AML-193 (cell line): ENCODE data around the gene SRMS.
"Not testable (repeated sequence)": the region's sequence is repeated elsewhere in the genome, so short reads cannot be mapped to it uniquely, and the experiment has no call there.

Experiments
- DNase-seq, 2 experiments: peaks; one replicate each; lab custom pipeline; 2025; lab: John Stamatoyannopoulos, UW

The SRMS gene

DNA sequence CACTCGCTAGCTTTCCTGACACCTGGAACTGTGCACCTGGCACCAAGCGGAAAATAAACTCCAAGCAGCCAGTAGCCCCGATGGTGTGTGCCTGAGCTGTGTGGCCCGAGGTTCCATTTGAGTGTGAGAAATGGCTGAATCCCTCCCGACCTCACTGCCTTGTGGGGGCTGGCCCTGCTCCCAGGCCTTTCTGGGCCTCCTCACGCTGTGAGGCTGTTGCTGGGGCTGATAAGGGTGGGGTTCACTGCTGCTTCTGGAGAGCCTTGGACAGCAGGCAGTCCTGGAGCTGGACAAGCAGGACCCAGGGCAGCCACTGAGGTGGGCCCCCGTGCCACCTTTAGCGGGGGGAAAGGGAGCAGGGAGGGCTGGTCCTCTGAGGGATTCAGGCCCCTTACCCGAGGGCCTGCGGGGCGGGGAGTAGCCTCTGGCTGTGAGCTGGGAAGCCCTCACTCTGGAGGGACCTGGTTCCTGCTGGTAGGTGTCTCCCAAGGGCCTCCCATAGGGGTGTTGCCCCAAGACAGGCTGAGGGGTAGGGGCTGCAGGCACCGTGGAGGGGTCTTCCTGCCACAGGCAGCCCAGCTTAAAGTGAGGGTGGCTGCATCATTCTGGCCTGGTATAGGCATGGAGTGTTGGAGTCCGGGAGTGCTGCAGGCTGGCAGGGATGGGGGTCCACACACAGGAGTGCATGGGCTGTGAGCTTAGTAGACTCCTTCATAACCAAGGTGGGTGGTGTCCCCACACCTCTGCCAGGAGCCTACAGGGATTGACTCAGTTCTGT is 25.3 kb downstream of the SRMS start:
- no peak for DNase-seq

DNA sequence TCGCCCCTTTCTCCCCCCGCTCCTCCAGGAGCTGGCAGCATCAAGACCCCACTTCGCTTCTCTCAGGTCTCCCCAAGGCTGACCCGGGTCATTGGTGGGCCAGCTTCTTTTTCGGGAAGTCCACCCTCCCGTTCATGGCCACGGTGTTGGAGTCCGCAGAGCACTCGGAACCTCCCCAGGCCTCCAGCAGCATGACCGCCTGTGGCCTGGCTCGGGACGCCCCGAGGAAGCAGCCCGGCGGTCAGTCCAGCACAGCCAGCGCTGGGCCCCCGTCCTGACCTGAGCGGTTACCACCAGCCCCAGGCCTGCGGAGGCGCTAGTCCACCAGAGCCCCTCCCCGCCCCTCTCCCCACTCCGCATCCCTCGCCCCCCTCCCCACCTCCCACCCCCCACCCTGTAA is 25.9 kb downstream of the SRMS start:
- DNase-seq = no peak

DNA sequence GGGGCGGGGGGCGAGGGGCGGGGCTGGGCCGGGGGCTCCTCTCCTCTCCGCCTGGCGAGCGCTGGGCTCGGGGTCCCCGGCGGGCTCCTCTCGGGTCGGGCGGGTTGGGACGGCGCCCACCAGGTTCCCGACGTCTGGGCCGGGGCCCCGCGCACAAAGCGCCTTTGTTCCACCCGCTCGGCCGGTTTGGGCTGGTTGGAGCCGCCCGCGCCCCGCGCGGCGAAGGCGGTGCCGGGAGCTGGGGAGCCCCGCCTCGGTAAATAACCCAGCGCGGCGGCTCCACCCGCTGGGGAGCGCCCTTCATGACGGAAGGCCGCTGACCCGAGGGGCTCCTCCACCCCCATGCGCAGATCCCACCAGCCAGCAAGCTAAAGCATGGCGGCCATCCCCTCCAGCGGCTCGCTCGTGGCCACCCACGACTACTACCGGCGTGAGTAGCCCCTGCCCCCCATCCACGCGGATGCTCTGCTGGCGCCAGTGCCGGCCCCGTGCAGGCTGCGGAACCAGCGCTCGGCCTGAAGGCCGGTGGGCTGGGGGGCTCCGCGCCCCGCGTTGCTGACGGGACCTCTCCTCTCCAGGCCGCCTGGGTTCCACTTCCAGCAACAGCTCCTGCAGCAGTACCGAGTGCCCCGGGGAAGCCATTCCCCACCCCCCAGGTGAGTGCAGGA is 26.5 kb downstream of the SRMS start:
- DNase-seq = peak; percentile 44 to 54

DNA sequence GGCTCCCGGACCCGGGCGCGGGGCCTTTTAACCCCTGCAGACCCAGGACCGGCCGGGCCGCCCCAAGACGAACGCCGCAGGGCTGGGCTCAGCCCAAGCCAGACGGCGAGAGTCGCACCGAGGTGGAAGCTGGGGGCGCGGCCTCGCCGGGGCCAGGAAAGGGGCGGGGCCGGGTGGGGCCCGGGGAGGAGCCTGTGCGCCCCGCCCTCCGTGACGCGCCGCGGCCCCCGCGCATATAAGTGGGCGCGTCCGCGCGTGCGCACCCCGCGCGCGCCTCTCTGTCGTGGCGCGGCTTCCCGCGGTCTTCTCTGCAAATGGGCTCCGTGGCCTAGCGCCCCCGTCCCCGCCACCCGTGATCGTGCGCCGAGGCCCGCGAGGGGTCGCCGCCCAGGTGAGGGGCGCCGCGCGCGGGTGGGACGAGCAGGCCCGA is 27.0 kb downstream of the SRMS start, which contains the start of gene PPDPF:
PPDPF (plus strand) TSS at position 262 of the 430 bp plus-strand sequence. CDS start 544 bp downstream, outside the sequence.
- peak; percentile 43 to 47 for DNase-seq

DNA sequence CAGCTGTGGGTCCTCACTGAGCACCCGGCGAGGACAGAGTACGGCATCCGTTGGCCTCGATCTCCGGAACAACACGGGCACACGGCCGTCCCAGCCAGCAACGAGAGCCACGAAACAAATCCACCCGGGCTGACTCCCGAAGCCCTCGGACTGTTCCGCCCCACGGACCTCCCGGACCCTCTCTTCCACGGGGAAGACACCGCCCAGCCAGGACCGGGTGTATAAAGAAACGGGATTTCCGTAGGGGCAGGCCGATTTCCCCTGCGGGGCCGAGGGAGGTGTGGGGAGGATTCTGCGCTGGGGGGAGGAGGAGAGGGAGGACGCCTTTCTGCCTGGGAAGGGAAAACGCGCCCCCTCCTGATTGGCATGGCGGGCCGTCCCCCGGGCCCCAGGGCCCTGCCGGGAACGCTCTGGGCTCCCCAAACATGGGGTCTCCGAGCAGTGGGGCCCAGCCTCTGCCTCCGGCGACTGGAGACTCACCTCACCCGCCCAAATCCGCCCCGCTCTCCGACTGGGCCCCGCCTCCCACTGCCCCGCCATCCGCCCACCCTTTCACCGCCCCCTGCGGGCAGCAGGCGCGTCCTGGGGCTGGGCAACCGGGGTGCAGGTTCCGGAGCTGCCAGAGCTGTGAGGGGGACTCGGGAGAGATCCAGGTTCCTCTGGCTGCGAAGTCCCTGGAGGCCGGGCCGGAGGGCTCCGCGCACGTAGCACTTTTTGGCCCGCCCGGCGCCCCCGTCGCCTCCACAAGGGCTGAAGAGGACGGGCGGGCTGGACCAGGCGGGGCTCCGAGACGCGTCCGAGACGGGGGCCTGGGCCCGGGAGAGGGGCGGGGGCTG is 27.7 kb downstream of the SRMS start:
- no peak for DNase-seq

DNA sequence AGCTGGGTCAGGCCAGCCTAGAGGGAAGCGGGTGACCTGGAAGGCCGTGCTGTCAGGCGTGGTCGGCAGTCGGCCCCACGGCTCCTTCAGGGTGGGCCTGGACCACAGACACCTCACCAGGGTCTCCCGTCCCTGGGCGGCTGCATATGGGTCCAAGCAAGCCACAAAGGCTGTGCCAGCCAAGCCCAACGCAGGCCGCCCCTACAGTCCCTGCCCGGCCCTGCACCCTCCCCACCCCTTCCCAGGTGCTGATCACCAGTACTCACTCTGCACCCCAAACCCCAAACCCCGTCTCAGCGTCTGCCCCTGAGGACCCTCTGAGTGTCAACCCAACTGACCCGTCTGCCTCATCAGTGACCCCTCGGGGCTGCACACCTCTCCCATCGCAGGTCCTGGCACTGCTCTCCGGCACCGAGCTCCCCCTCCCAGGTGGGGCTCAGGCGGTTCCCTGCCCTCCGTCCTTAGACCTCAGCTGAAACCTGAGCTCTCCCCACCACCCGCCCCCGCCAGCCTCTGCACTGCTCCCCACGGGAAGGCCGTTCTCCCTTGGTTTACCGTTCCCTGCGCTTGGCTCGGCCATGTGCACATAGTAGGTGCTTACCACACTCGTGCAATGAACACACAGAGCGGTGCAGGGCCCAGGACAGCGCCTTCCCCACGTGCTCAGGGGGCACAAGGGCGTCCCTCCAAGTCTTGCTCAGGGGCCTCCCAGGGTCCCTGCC is 28.4 kb downstream of the SRMS start:
- no peak for DNase-seq

DNA sequence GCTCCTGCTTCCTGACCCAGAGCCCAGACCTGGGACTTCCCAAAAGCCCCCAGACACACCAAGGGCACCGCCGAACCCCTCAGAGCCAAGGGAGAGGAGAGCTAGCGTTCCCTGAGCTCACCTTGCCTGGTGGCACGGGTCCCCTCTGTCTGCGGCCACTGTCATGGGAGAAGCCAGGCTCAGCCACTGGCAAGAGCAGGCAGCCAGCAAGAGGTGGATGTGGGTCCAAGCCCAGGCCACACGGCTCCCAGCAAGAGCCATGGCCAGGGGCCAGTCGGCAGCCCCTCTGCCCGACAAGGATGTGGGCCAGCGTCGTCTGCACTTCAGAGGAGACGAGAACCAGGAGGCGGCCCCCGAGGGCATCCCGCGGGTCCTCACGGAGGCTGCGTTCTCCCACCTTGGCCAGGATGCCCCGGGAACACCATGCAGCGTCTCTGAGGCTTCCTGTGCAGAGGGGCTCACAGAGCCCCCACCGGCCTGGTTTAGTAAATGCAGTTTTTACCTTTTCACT is 29.1 kb downstream of the SRMS start:
- DNase-seq = no peak

DNA sequence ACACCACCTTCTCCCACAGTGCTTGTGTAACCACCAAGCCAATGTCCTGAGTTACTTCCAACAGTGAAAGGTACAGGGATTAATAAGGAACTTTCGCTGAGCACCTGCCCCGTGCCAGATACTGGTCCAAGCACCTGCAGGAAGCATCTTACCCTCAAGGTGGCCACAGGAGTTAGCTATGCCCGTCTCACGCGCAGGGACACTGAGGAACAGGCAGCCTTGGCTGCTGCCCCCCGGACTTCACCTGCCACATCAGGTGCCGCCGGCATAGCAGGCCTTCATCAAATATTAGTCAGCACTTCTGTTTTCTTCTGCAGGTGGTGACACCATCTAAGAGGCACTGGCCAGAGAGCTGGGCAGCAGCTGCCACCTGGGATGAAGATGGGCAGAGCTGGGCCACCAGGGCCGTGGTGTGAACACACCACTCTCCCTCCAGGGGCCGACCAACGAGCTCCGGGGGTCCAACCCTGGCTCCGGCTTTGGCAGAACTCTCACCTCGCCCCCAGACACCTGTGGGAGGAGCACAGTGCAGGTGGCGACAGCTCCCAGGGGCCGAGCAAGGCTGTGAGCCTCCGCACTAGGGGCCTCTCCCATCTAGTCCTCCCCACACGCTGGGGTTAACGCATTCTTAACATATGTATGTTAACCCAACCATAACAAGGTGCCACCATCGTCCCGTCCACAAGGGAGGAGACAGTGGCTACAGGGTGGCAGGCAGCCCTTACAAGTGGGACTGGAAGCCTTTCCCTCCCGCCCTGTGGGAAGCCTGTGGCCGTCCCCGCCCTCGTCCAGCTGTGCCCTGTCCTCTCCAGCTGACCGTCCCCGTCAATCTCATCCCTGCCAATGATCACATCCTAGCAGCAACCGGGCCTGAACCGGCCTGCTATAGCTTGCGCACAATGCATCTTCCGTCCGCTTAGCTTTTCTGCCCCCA is 29.9 kb downstream of the SRMS start:
- DNase-seq = no peak

DNA sequence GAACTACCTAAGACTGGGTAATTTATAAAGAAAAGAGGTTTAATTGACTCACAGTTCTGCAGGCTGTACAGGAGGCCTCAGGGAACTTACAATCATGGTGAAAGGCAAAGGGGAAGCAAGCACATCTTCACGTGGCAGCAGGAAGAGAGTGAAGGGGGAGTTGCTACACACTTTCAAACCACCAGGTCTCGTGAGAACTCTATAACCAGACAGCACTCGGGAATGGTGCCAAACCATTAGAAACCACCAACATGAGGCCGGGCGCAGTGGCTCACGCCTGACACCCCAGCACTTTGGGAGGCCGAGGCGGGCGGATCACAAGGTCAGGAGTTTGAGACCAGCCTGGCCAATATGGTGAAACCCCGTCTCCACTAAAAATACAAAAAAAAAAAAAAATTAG is 33.0 kb downstream of the SRMS start:
- not testable (repeated sequence) for DNase-seq

DNA sequence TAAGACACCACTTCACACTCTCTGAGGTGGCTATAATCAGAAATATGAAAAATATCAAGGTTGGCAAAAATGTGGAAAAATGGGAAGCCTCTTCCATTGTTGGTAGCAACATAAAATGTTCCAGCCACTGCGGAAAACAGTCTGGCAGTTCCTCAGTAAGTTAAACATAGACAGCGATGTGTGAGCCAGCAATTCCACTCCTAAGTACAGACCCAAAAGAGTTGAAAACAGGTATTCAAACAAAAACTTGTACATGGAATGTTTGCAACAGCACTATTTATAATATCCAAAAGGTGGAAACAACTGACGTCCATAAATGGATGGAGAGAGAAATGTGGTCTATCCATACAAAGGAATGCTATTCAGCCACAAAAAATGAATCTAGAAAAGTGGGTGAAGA is 34.3 kb downstream of the SRMS start:
- DNase-seq = no peak

DNA sequence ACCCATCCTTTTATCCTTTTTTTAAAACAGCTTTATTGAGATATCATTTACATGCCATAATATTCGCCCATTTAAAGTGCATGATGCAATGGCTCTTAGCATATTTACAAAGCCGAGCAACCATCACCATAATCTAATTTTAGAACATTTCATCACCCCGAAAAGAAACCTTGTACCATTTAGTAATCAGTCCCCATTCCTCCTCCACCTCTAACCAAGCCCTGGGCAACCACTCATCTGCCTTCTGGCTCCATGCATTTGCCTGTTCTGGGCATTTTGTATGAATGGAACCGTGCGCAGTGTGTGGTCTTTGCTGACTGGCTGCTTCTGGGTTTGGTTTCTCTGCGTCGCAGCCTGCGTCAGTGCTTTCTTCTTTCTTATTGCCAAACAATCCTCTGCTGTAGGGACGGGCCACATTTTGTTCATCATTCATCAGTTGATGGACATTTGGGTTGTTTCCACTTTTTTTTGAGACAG is 38.4 kb downstream of the SRMS start:
- DNase-seq = no peak

DNA sequence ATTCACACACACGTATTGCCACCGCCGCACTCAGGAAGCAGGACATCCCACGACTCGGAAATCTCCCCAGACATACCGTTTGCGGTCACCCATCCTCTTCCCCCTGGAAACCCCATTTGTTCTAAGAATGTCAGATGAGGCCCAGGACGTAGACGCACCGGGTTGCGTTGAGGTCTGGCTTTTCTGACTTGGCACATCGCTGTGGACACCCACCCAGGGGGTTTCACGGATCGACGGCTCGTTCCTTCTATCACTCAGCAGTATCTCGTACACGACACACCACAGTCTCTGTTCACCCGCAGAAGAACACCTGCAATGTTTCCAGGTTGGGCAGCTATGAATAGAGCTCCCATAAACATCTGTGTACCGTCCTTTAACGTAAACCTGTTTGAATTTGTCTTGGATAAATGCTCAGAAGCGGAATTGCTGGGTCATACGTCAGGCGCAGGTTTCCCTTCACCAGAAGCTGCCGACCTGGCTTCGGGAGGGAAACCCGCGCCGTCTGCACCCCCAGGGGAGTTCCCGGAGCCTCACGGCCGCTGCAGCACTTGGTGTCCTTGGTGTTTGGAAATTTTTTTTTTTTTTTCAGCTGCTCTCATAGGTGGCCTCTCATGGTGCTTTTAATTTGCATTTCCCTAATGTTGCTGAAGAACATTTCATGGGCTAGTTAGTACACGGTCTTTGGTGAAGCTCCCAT is 39.3 kb downstream of the SRMS start:
- DNase-seq = no peak

DNA sequence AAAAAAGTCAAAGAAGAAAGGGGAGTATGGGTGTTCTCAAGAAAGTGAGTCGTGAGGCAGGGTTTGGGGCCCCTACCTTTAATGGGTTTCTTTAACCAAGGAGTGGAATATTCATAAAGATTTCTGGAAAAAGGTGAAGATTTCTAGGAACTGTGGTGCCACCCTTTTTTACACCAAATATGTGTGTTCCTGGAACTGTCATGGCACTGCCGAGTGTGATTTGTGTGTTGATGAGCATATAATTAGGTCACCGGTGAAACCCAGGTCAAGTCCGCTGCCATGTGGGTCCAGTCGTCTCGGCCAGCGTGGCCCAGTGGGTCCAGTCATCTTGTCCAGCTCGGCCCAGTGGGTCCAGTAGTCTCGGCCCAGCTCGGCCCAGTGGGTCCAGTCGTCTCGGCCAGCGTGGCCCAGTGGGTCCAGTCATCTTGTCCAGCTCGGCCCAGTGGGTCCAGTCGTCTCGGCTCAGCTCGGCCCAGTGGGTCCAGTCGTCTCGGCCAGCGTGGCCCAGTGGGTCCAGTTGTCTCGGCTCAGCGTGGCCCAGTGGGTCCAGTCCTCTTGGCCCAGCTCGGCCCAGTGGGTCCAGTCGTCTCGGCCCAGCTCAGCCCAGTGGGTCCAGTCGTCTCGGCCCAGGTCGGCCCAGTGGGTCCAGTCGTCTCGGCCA is 40.3 kb downstream of the SRMS start:
- DNase-seq = no peak

DNA sequence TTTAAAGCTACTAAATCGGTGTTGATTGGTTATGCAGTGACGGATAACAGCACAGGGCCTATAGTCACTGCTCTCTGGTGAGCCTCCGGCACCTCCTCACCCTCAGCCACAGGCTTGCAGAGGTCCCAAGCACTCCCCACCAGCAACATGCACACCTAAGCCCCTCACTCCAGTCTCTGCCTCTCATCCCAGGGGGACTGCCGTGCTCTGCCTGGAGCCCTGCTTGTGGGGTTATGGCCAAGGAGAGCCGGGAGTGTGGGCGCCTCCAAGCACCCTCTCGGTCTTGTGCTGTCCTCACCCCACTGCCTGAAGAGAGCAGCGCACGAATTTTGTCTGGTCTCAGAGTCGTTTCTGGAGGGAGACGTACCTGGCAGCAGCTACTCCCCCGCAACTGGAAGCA is 41.8 kb downstream of the SRMS start:
- DNase-seq = no peak

DNA sequence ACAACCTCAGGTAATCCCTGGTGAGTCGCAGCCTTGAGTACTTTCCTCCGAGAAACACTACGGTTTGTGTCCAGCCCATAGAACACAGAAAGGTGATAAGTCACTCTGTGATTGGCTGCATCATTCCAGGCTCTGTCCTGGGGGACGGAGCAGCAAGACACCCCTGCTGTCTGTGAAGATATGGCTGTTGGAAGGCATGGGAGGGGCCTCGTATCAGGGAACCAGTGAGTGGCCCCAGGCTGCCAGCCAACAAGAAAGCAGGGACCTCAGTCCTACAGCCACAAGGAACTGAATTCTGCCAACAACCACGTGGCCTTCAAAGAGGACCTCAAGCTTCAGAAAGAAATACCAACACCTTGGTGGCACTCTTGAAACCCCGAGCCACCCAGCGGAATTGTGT is 42.3 kb downstream of the SRMS start:
- DNase-seq = no peak

DNA sequence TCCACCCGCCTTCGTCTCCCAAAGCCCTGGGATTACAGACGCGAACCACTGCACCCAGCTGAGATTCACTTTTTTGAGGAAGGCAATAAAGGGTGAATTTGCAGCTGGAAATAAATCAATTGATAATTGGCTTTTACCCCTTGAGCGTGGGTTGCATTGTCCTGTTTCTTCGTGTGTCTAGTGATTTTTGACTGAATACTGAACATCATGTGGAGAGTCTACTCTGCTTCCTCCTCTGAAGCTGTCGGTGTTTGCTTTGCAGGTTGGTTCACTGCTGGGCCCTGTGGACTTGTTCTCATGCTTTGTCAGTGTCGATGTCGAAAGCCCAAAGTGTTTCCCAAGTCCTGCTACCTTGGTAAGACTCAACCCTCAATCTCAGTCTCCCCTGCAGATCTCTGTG is 42.9 kb downstream of the SRMS start:
- DNase-seq = no peak

DNA sequence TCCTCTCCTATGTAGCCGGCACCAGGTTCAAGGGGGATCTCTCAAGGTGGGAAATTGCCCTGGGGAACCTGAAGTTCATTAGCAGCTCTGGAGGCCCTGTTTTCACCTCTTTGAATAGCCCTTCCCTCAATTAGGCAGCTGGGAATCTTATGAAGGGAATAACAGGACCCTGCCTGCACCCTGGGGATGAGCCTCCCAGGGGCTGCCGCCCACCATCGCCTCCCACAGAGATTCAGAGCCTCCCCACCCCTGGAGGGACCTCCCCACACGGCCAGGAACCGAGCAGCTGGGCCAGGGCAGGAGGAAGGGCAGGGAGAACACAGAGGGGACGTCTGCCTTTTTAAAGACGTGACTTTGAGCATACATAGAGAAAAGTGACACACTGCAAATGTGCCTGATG is 44.0 kb downstream of the SRMS start:
- DNase-seq = no peak

DNA sequence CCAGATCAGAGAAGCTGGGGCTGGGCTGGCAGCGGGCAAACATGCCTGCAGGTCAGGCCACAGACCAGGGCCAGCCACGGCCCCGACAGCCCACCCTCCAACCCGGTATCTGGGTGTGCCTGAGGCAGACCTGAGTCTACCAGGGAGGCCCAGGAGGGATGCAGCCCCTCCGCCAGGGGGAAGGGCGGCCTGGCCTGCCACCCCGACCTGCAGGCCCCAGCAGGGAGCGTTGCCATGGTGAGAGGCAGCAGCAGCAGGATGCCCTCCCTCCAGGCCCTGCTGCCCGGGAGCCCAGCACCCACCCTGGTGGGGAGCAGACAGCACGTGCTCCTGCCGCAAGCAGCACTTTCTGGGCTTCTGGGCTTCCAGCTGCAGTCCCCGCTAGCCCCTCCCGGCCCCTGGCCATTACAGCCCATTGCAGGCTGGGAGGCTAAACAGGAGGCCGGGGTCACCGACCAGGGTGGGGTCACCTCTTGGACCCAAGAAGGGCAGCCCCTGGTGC is 44.8 kb downstream of the SRMS start:
- no peak for DNase-seq
